Activated CD4-positive, alpha-beta T cell treated with anti-CD3 and anti-CD28 coated beads, Interleukin-2, amount 10 ng/mL, durations not matched to agents 24 days and 14 days (primary cell): ENCODE measurements around the gene FMN2. TPM values are rescaled to one million over a fixed set of nuclear protein-coding genes. Genes with fewer than 3 reads are reported as not detected.

ENCODE experiments used
- DNase-seq: peaks from one replicate; pipeline ENCODE4 v3.0.0; 2022
- H3K27ac Mint-ChIP-seq: one replicate; pipeline ENCODE4 v1.8.0; 2022; ENCODE audit warnings: mild to moderate bottlenecking, mixed read lengths
- H3K27me3 Mint-ChIP-seq: one replicate; pipeline ENCODE4 v1.8.0; 2022; ENCODE audit warnings: mixed read lengths
- H3K36me3 Mint-ChIP-seq: one replicate; pipeline ENCODE4 v1.8.0; 2022; ENCODE audit warnings: low read depth, mild to moderate bottlenecking, mixed read lengths
- H3K4me1 Mint-ChIP-seq: one replicate; pipeline ENCODE4 v1.8.0; 2021; ENCODE audit warnings: mixed read lengths
- H3K4me3 Mint-ChIP-seq: one replicate; pipeline ENCODE4 v1.8.0; 2022; ENCODE audit warnings: mild to moderate bottlenecking, moderate library complexity, mixed read lengths
- H3K9me3 Mint-ChIP-seq: one replicate; pipeline ENCODE4 v1.8.0; 2021; ENCODE audit warnings: mixed read lengths
- intact Hi-C: fragments of 100-400 bp; cut with micrococcal nuclease; formaldehyde crosslinking; loops from one replicate; pipeline ENCODE4 v1.15.1; 2023
- total RNA-seq: library from RNA; stranded (reverse); gene quantifications from 2 replicates; pipeline ENCODE4 v1.2.3, GENCODE V29; 2022

Gene FMN2
- total RNA-seq, 1 donor from 2014 or later, result not detected

DNA sequence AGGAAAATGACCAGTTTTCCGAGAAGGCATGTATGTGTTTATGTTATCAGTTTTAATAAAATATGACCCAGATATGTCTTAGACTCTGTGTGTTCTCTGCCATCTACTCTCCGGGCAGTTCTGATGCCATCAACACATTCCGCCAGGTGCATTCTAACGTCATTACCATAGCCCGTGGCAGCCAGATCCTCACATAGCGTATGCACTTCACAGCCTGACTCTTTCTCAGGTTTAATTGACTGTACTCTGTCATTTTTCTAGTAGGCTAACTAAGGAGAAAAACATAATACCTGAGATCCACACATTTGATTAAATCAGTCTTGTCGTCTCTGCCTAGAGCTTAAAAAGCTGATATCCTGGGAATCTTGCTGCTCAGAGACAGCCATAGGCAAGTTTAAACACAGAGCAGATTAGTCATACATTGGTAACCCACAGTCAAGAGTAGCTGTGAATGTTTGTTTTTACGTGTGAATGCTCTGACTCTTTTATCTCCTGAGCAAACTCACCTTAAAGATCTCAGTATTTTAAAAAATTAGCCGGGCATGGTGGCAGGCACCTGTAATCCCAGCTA, 344.4 kb downstream of the FMN2 start:
- intact Hi-C loops, result no loop called here
- H3K9me3 Mint-ChIP-seq, result no peaks in the 10 kb centered on the region
- H3K27ac Mint-ChIP-seq, result no peak overlapping the region
- H3K4me3 Mint-ChIP-seq, result no peak overlapping the region
- H3K4me1 Mint-ChIP-seq, result no peaks in the 10 kb centered on the region
- no peaks in the 10 kb centered on the region for H3K27me3 Mint-ChIP-seq
- no peaks in the 10 kb centered on the region for H3K36me3 Mint-ChIP-seq
- no peak for DNase-seq

- H3K4me3 Mint-ChIP-seq, result no peak overlapping the region
- no peaks in the 10 kb centered on the region for H3K27me3 Mint-ChIP-seq
- no peak for DNase-seq
- no peaks in the 10 kb centered on the region for H3K9me3 Mint-ChIP-seq
- no peaks in the 10 kb centered on the region for H3K4me1 Mint-ChIP-seq
- H3K36me3 Mint-ChIP-seq, result no peaks in the 10 kb centered on the region
- no peak overlapping the region for H3K27ac Mint-ChIP-seq
- intact Hi-C loops, result no loop called here
Measured at GRCh38 chr1:240441669-240442068, 350.0 kb downstream of the FMN2 start.

DNA sequence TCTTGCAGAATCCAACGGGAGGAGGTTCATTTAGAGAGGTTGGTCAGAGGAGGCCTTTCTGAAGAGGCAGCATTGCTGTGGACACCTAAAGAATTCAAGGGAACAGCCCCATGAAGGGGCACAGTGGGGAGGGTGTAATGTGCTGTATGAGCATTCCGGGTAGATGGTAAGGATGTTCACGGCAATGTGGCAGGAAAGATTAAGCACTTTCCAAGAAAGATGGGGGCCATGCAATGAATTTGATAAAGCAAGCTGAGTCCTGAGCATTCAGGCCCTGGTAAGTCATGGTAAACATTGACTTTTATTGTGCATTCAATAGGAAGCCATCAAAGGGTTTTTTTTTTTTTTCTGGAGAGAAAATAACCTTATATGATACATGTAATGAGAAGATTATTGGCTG, 353.7 kb downstream of the FMN2 start:
- Mint-ChIP-seq H3K9me3 (no peaks in the 10 kb centered on the region), H3K36me3 (no peaks in the 10 kb centered on the region), H3K27me3 (no peaks in the 10 kb centered on the region), H3K4me1 (no peaks in the 10 kb centered on the region), H3K4me3 (no peak overlapping the region), H3K27ac (no peak overlapping the region)
- intact Hi-C loops, result no loop called here
- no peak for DNase-seq

DNA sequence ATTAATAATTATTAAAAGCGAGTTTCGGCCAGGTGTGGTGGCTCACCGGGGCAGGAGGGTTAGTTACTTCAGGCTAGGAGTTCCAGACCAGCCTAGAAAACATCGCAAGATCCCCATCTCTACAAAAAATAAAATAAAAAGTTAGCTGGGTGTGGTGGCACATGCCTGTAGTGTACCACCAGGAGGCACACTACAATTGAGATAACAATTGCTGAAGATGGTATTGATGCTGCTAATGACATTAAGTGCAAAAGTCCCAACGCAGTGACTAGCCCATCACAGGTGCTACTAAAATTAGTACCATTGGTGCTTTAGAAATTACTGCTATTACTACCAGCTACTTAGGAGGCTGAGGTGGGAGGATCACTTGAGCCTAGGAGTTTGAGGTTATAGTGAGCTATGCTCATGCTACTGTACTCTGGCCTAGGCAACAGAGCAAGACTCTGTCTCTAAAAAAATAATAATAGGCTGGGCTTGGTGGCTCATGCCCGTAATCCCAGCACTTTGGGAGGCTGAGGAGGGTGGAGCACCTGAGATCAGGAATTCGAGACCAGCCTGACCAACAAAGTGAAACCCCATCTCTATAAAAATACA, 363.6 kb downstream of the FMN2 start:
- intact Hi-C loops, result no loop called here
- no peaks in the 10 kb centered on the region for H3K4me1 Mint-ChIP-seq
- H3K4me3 Mint-ChIP-seq, result no peak overlapping the region
- H3K9me3 Mint-ChIP-seq, result no peaks in the 10 kb centered on the region
- H3K27me3 Mint-ChIP-seq, result no peaks in the 10 kb centered on the region
- DNase-seq, result no peak
- no peaks in the 10 kb centered on the region for H3K36me3 Mint-ChIP-seq
- no peak overlapping the region for H3K27ac Mint-ChIP-seq

GRCh38 chr1:240457203-240457602, 365.5 kb downstream of the FMN2 start:
- no peaks in the 10 kb centered on the region for H3K36me3 Mint-ChIP-seq
- intact Hi-C loops, result no loop called here
- H3K9me3 Mint-ChIP-seq, result no peaks in the 10 kb centered on the region

GRCh38 chr1:240462277-240462676, 370.6 kb downstream of the FMN2 start:
- no peaks in the 10 kb centered on the region for H3K9me3 Mint-ChIP-seq
- no peaks in the 10 kb centered on the region for H3K27me3 Mint-ChIP-seq
- H3K4me3 Mint-ChIP-seq, result no peak overlapping the region
- no peaks in the 10 kb centered on the region for H3K4me1 Mint-ChIP-seq
- DNase-seq, result no peak
- no peaks in the 10 kb centered on the region for H3K36me3 Mint-ChIP-seq
- no peak overlapping the region for H3K27ac Mint-ChIP-seq
- intact Hi-C loops, result no loop called here

More at GRCh38 chr1:240457203-240457602, 365.5 kb downstream of the FMN2 start:
- no peaks in the 10 kb centered on the region for H3K27me3 Mint-ChIP-seq
- H3K4me3 Mint-ChIP-seq, result no peak overlapping the region
- no peaks in the 10 kb centered on the region for H3K4me1 Mint-ChIP-seq
- H3K27ac Mint-ChIP-seq, result no peak overlapping the region
- DNase-seq, result no peak

DNA sequence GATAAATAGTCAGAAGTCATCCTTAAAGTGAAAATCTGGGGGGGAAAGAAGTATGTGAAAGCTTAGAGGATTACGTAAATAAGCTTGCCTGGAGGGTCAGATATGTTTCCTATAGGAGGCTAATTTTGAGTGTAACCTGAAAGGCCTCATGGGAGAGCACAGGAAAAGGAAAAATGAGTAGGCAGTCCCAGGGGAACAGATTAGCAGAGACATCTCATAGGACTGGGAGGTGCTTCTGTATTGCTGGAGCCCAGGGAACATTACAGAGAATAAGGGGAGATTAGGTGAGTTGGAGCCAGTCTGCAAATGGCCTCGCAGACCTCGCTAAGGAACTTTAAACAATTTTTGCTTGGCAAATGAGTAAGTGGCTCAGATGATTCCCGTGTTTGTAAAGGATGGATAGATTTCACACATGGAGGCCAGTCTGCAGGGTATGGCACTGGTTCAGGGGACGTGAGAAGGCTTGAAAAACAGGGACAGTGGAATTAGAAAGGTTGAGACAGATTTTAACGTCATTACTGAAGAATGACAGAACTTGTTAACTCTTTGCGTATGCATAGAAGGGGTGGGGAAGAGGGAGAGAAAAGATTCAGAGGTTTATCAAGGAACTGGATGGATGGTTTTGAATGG, 371.2 kb downstream of the FMN2 start:
- Mint-ChIP-seq H3K27ac (no peak overlapping the region), H3K4me3 (no peak overlapping the region), H3K27me3 (no peaks in the 10 kb centered on the region), H3K4me1 (no peaks in the 10 kb centered on the region), H3K9me3 (no peaks in the 10 kb centered on the region), H3K36me3 (no peaks in the 10 kb centered on the region)
- DNase-seq, result no peak
- intact Hi-C loops, result no loop called here

GRCh38 chr1:240464099-240464498, 372.4 kb downstream of the FMN2 start:
- Mint-ChIP-seq H3K36me3 (no peaks in the 10 kb centered on the region), H3K4me3 (no peak overlapping the region), H3K9me3 (no peaks in the 10 kb centered on the region), H3K27ac (no peak overlapping the region), H3K27me3 (no peaks in the 10 kb centered on the region), H3K4me1 (no peaks in the 10 kb centered on the region)
- intact Hi-C loops, result no loop called here
- DNase-seq, result no peak

DNA sequence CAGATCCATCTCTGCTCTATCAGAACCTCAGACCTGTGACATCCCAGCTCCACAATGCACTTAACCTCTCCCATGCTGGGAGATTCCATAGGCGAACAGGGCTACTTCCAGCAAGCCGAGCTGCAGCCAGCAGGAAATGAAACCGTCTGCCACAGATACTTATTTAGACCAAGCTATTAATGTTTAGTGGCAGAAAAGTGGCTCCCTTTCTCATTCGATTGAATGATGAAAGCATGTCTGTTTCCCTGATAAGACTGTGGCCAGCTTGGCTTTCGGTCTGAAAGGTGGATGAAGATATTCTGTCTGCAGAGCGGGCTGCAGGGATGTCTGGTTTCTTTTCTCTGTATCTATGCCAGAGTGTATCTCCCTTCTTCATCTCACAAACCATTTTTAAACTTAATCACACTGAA, 373.9 kb downstream of the FMN2 start:
- Mint-ChIP-seq H3K9me3 (no peaks in the 10 kb centered on the region), H3K4me3 (no peak overlapping the region), H3K36me3 (no peaks in the 10 kb centered on the region), H3K27me3 (no peaks in the 10 kb centered on the region), H3K27ac (no peak overlapping the region), H3K4me1 (no peaks in the 10 kb centered on the region)
- DNase-seq, result no peak
- intact Hi-C loops, result no loop called here

- Mint-ChIP-seq H3K9me3 (no peaks in the 10 kb centered on the region), H3K27me3 (no peaks in the 10 kb centered on the region), H3K4me1 (no peaks in the 10 kb centered on the region), H3K27ac (no peak overlapping the region), H3K4me3 (no peak overlapping the region), H3K36me3 (no peaks in the 10 kb centered on the region)
- intact Hi-C loops, result no loop called here
- no peak for DNase-seq
Measured at GRCh38 chr1:240466509-240466908, 374.8 kb downstream of the FMN2 start.

DNA sequence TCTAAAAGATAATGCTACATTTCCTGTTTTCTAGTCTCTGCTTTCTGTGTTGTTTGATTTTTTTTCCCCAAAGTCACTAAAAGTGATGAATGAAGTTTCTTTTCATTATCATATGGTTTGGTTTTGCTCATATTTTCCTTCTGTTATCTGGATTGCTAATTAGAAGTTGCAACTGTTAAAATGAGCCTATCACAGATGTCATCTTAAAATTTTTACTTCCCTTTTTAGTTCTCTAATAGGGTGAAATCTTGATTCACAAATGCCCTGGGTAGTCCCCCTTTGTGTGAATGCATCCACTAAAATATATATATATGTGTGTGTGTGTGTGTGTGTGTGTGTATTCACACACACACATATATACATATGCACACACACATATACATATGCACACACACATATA, 376.2 kb downstream of the FMN2 start:
- Mint-ChIP-seq H3K9me3 (no peaks in the 10 kb centered on the region), H3K4me3 (no peak overlapping the region), H3K4me1 (no peaks in the 10 kb centered on the region), H3K36me3 (no peaks in the 10 kb centered on the region), H3K27ac (no peak overlapping the region), H3K27me3 (no peaks in the 10 kb centered on the region)
- intact Hi-C loops, result no loop called here
- no peak for DNase-seq

- Mint-ChIP-seq H3K9me3 (no peaks in the 10 kb centered on the region), H3K36me3 (no peaks in the 10 kb centered on the region), H3K4me3 (no peak overlapping the region), H3K4me1 (no peaks in the 10 kb centered on the region), H3K27me3 (no peaks in the 10 kb centered on the region), H3K27ac (no peak overlapping the region)
- no peak for DNase-seq
- intact Hi-C loops, result no loop called here
Measured at GRCh38 chr1:240468656-240469055, 377.0 kb downstream of the FMN2 start.

DNA sequence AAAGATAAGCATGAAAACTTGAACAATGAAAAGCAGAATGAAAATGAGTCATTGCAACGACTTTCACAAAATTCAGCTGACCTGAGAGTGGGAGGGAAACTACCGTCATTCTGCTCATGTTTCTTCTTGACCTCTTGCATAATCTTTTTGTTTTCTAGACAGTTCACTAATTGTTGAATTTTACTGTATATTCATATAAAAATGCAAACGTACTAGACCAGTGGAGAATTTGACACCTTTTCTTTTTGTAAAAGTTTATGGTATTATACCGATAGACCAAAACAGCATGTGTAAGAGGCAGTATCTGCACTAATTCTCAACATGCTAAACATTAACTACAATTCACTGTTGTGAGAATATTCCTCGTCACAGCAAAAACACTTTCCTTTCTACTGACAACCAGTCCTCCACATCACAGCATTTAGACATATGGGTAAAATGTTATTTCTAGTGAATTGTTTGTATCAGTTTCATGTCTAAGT, 382.5 kb downstream of the FMN2 start:
- Mint-ChIP-seq H3K9me3 (peaks cover 4% of the 10 kb centered on the region), H3K27ac (no peak overlapping the region), H3K36me3 (no peaks in the 10 kb centered on the region), H3K4me3 (no peak overlapping the region), H3K4me1 (no peaks in the 10 kb centered on the region), H3K27me3 (no peaks in the 10 kb centered on the region)
- no peak for DNase-seq
- intact Hi-C loops, result no loop called here

DNA sequence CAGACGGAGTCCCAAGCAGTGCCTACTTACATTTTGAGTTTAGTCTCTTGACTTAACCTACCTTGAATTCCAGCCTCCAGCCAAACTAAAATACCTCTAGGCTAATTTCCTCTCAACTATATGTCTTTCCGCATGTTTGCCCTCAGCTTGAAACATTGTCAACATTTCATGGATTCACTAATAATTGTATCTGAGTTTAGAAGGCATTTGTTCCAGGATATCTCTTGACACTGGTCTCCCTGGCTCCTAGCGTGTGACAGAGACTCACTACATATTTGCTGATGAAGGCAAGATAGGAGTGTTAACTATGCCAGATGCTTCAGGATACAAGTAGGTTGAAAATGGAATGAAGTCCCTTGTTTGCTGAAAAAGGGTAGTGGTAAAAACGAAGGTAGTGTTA, 384.1 kb downstream of the FMN2 start:
- Mint-ChIP-seq H3K27ac (no peak overlapping the region), H3K4me3 (no peak overlapping the region), H3K9me3 (peaks cover 4% of the 10 kb centered on the region), H3K27me3 (no peaks in the 10 kb centered on the region), H3K36me3 (no peaks in the 10 kb centered on the region), H3K4me1 (no peaks in the 10 kb centered on the region)
- no peak for DNase-seq
- intact Hi-C loops, result no loop called here

- intact Hi-C loops, result no loop called here
- H3K4me1 Mint-ChIP-seq, result no peaks in the 10 kb centered on the region
- no peaks in the 10 kb centered on the region for H3K27me3 Mint-ChIP-seq
- H3K9me3 Mint-ChIP-seq, result peaks cover 4% of the 10 kb centered on the region
- no peak overlapping the region for H3K4me3 Mint-ChIP-seq
- no peak overlapping the region for H3K27ac Mint-ChIP-seq
- no peak for DNase-seq
- H3K36me3 Mint-ChIP-seq, result no peaks in the 10 kb centered on the region
Measured at GRCh38 chr1:240478536-240478935, 386.9 kb downstream of the FMN2 start.
